ENCODE measurements around the gene FCHO2.
"Not testable (repeated sequence)": the region's sequence is repeated elsewhere in the genome, so short reads cannot be mapped to it uniquely, and the experiment has no call there.

FCHO2 gene

GRCh38 chr5:72956324-72957140 lies 691 bp downstream of the FCHO2 start:
- peak in 1 of 2 donors; percentile 70 for DNase-seq

GRCh38 chr5:72957337-72957736 lies 1.5 kb downstream of the FCHO2 start:
- no peak for DNase-seq

GRCh38 chr5:72959257-72959656 lies 3.4 kb downstream of the FCHO2 start:
- no peak for DNase-seq

DNA sequence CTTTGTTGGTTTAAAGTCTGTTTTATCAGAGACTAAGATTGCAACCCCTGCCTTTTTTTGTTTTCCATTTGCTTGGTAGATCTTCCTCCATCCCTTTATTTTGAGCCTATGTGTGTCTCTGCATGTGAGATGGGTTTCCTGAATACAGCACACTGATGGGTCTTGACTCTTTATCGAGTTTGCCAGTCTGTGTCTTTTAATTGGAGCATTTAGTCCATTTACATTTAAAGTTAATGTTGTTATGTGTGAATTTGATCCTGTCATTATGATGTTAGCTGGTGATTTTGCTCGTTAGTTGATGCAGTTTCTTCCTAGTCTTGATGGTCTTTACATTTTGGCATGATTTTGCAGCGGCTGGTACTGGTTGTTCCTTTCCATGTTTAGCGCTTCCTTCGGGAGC lies 18.6 kb downstream of the FCHO2 start:
- not testable (repeated sequence) for DNase-seq

- DNase-seq: not testable (repeated sequence)
Measured at GRCh38 chr5:72976810-72977209, 21.0 kb downstream of the FCHO2 start.

GRCh38 chr5:72985719-72986118 lies 29.9 kb downstream of the FCHO2 start:
- DNase-seq: no peak

- DNase-seq: no peak
Measured at GRCh38 chr5:72988769-72989168, 32.9 kb downstream of the FCHO2 start.

- DNase-seq: no peak
Measured at GRCh38 chr5:72991394-72991793, 35.6 kb downstream of the FCHO2 start.

DNA sequence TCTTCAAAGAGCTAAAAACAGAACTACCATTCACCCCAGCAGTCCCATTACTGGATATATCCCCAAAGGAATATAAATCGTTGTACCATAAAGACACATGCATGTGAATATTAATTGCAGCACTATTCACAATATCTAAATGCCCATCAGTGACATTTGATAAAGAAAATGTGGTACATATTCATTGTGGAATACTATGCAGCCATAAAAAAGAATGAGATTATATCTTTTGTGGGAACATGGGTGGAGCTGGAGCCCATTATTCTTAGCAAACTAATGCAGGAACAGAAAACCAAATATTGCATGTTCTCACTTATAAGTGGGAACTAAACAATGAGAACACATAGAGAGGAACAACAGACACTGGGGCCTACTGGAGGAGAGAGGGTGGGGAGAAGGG lies 38.7 kb downstream of the FCHO2 start:
- no peak for DNase-seq

DNA sequence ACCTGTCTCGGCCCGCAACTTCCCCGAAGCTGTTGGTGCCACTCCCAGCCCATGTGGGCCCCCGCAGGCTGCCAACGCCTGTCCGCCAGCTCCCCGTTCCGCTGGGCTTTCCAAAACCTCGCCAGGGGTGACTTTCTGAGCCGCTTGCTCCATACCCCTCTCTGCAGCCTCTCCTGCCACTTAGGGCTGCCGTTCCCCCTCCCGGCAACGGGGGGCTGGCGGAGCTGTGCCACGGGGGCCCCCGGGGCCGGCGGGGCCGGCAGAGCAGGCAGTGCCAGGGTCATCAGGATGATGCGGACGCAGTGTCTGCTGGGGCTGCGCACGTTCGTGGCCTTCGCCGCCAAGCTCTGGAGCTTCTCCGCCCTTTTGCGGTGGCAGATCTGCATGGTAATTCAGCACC lies 40.8 kb downstream of the FCHO2 start:
- DNase-seq: no peak

DNA sequence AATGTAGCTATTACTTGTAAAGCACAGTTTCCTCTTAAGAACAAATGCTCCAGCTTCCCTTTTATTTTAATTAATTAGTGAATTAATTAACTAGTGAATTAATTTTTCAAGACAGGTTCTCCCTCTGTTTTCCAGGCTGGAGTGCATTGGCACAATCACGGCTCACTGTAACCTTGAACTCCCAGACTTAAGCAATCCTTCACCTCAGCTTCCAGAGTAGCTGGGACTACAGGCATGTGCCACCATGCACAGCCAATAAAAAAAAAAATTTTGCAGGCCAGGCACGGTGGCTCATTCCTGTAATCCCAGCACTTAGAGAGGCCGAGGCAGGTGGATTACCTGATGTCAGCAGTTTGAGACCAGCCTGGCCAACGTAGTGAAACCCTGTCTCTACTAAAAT lies 44.1 kb downstream of the FCHO2 start:
- no peak for DNase-seq

- no peak for DNase-seq
Measured at GRCh38 chr5:73005886-73006285, 50.0 kb downstream of the FCHO2 start.

DNA sequence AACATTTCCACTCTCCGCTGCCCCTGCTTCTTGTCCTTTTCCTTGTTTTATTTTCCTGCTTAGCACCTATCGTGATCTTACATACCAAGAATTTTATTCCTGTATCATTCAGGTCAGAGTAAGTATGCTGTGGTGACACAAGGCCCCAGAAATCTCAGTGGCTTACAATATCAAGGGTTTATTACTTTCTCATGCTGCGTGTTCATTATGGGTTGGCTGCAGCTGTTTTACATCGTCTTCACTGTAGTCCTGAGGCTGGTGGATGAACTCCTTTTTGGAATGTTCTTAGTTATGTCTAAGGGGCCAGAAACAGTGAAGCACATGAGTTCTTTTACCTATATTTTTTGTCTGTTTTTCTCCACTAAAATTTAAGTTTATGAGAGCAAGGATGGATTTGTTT lies 51.2 kb downstream of the FCHO2 start:
- DNase-seq: no peak

GRCh38 chr5:73008831-73009230 lies 53.0 kb downstream of the FCHO2 start:
- DNase-seq: no peak

DNA sequence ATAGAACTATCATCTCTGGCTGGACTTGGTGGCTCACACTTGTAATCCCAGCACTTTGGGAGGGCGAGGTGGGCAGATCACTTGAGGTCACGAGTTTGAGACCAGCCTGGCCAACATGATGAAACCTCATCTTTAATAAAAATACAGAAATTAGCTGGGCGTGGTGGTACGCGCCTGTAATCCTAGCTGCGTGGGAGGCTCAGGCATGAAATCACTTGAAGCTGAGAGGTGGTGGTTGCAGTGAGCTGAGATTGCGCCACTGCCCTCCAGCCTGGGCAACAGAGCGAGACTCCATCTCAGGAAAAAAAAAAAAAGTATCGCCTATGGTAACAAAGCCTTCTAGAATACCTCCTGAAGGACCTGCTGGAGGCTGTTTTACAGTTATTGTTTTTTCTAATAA lies 55.8 kb downstream of the FCHO2 start:
- not testable (repeated sequence) for DNase-seq

GRCh38 chr5:73018892-73019291 lies 63.1 kb downstream of the FCHO2 start:
- no peak for DNase-seq

- DNase-seq: no peak
Measured at GRCh38 chr5:73019766-73020165, 63.9 kb downstream of the FCHO2 start.

DNA sequence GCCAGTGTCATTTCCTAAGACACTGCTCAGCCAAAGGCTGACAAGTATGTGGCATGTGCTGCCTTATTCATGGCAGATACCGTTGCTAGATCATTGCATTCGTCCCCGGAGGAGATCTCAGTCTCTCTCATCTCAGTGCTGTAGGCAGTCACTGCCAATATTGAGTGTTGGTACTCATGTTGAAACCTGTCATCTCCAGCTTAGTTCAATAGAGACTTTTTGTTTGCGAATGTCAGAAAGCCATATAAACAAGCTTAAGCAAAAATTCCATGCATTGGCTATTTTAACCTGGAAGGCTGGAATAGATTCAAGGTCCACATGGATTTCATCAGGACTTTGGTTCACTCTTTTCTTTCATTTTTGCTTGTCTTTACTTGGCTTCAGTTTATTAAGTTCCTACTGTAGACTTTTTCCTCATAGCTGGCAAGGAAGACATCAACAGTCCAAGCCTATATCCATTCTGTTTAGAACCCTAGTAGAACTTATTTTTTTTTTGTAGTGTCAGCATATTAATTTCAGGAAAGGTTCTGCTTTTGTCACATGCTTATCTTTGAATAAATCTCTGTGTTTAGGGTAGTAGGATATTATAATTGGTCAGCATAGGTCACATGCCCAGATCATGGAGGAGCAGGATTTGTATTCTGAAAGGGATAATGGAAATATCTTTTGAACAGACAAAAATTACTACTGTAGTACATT lies 66.8 kb downstream of the FCHO2 start:
- DNase-seq: no peak

GRCh38 chr5:73024946-73025544 lies 69.2 kb downstream of the FCHO2 start:
- DNase-seq: not testable (repeated sequence)

DNA sequence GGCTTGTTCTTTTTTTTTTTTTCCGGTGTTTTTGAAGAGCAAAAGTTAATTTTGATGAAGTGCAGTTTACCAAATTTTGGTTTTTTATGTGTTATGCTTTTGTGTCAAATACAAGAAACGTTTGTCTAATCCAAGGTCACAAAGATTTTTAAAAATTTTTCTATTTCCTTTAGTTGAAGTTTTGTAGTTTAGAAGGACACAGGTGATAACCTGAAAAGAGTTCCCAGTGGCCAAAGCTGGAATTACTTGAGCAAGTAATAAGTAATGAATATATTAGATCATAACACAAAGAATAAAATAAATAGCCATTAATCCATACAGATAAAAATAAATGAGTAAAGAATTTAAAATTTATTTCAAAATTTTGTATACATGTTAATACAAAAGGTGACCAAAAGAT lies 71.5 kb downstream of the FCHO2 start:
- DNase-seq: no peak

- DNase-seq: no peak
Measured at GRCh38 chr5:73027816-73028215, 72.0 kb downstream of the FCHO2 start.

- DNase-seq: no peak
Measured at GRCh38 chr5:73028991-73029595, 73.3 kb downstream of the FCHO2 start.

GRCh38 chr5:73030531-73030930 lies 74.7 kb downstream of the FCHO2 start:
- no peak for DNase-seq

GRCh38 chr5:73030995-73031394 lies 75.2 kb downstream of the FCHO2 start:
- DNase-seq: no peak
